ENCODE data around the gene TREH. TPM values are rescaled to one million over a fixed set of nuclear protein-coding genes. Genes with fewer than 3 reads are reported as not detected.

The TREH gene
- total RNA-seq, 1 donor from 2014 or later = not detected

- no peak overlapping the region for H3K27ac Mint-ChIP-seq (ENCODE audit: unreplicated experiment)
- Histone ChIP-seq H3K4me2 (ENCODE audit: low read length) (no peak overlapping the region), H3K27me3 (ENCODE audit: insufficient read depth, low read length) (peaks cover 13% of the 10 kb centered on the region), H2AFZ (ENCODE audit: low read depth, low read length) (no peak overlapping the region), H3K9me3 (ENCODE audit: insufficient read depth, low read depth, low read length) (no peaks in the 10 kb centered on the region), H3K27ac (ENCODE audit: low read depth, low read length) (no peak overlapping the region), H3K9ac (ENCODE audit: low read length) (no peak overlapping the region), H3K36me3 (ENCODE audit: insufficient read depth, low read length) (no peaks in the 10 kb centered on the region), H3K4me1 (ENCODE audit: insufficient read depth, low read length) (peaks cover 3% of the 10 kb centered on the region), H3K79me2 (ENCODE audit: insufficient read depth, low read length) (no peaks in the 10 kb centered on the region), H4K20me1 (ENCODE audit: insufficient read depth, low read length) (no peaks in the 10 kb centered on the region), H3K4me3 (ENCODE audit: insufficient read depth, low read depth, low read length) (no peak overlapping the region)
- no peak overlapping the region for H3K4me3 Mint-ChIP-seq (ENCODE audit: unreplicated experiment)
- H3K36me3 Mint-ChIP-seq (ENCODE audit: low read depth, unreplicated experiment) = no peaks in the 10 kb centered on the region
- DNase-seq (ENCODE audit: low read depth) = no peak
- H3K4me1 Mint-ChIP-seq (ENCODE audit: low read depth, unreplicated experiment) = no peaks in the 10 kb centered on the region
- FAIRE-seq = no peak
- no peak for TF ChIP-seq EZH2 (IDR thresholded peaks at IDR 0.05; ENCODE audit: insufficient read depth, low read length)
- TF ChIP-seq, protein P1, sequence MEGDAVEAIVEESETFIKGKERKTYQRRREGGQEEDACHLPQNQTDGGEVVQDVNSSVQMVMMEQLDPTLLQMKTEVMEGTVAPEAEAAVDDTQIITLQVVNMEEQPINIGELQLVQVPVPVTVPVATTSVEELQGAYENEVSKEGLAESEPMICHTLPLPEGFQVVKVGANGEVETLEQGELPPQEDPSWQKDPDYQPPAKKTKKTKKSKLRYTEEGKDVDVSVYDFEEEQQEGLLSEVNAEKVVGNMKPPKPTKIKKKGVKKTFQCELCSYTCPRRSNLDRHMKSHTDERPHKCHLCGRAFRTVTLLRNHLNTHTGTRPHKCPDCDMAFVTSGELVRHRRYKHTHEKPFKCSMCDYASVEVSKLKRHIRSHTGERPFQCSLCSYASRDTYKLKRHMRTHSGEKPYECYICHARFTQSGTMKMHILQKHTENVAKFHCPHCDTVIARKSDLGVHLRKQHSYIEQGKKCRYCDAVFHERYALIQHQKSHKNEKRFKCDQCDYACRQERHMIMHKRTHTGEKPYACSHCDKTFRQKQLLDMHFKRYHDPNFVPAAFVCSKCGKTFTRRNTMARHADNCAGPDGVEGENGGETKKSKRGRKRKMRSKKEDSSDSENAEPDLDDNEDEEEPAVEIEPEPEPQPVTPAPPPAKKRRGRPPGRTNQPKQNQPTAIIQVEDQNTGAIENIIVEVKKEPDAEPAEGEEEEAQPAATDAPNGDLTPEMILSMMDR (IDR thresholded peaks at IDR 0.05; ENCODE audit: insufficient read depth, low read depth, low read length) = no peak
- H3K27me3 Mint-ChIP-seq (ENCODE audit: low read depth, unreplicated experiment) = peaks cover 16% of the 10 kb centered on the region
- H3K9me3 Mint-ChIP-seq (ENCODE audit: unreplicated experiment) = peaks cover 4% of the 10 kb centered on the region
These were observed 28.8 kb upstream of the TREH start for GRCh38 chr11:118708296-118708695.

DNA sequence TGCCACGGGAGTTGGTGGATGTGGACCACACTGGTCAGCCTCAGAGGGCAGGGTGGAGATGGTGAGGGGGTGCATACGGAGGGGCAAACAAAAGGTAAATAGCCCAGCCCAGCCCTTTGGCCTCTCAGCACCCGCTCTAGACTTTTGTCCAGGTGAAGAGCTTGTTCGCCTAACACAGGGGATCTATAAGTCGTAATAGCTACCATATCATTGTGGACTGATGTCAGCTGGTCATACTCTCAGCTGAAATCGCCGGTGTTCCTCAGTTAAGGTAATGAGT is 27.0 kb upstream of the TREH start:
- FAIRE-seq (no peak), DNase-seq (ENCODE audit: low read depth) (no peak)
- Histone ChIP-seq H3K4me3 (ENCODE audit: insufficient read depth, low read depth, low read length) (no peak overlapping the region), H3K79me2 (ENCODE audit: insufficient read depth, low read length) (no peaks in the 10 kb centered on the region), H3K9ac (ENCODE audit: low read length) (no peak overlapping the region), H3K9me3 (ENCODE audit: insufficient read depth, low read depth, low read length) (no peaks in the 10 kb centered on the region), H3K4me1 (ENCODE audit: insufficient read depth, low read length) (peaks cover 3% of the 10 kb centered on the region), H2AFZ (ENCODE audit: low read depth, low read length) (no peak overlapping the region), H3K27ac (ENCODE audit: low read depth, low read length) (no peak overlapping the region), H3K27me3 (ENCODE audit: insufficient read depth, low read length) (peaks cover 11% of the 10 kb centered on the region), H3K36me3 (ENCODE audit: insufficient read depth, low read length) (no peaks in the 10 kb centered on the region), H3K4me2 (ENCODE audit: low read length) (no peak overlapping the region), H4K20me1 (ENCODE audit: insufficient read depth, low read length) (no peaks in the 10 kb centered on the region)
- H3K27me3 Mint-ChIP-seq (ENCODE audit: low read depth, unreplicated experiment) = peaks cover 16% of the 10 kb centered on the region
- H3K9me3 Mint-ChIP-seq (ENCODE audit: unreplicated experiment) = peaks cover 4% of the 10 kb centered on the region
- TF ChIP-seq EZH2 (IDR thresholded peaks at IDR 0.05; ENCODE audit: insufficient read depth, low read length) = no peak
- TF ChIP-seq, protein P1 (IDR thresholded peaks at IDR 0.05; ENCODE audit: insufficient read depth, low read depth, low read length) = no peak
- H3K36me3 Mint-ChIP-seq (ENCODE audit: low read depth, unreplicated experiment) = no peaks in the 10 kb centered on the region
- H3K4me3 Mint-ChIP-seq (ENCODE audit: unreplicated experiment) = no peak overlapping the region
- no peak overlapping the region for H3K27ac Mint-ChIP-seq (ENCODE audit: unreplicated experiment)
- H3K4me1 Mint-ChIP-seq (ENCODE audit: low read depth, unreplicated experiment) = no peaks in the 10 kb centered on the region

- Mint-ChIP-seq H3K36me3 (ENCODE audit: low read depth, unreplicated experiment) (no peaks in the 10 kb centered on the region), H3K27me3 (ENCODE audit: low read depth, unreplicated experiment) (peaks cover 16% of the 10 kb centered on the region), H3K27ac (ENCODE audit: unreplicated experiment) (no peak overlapping the region), H3K9me3 (ENCODE audit: unreplicated experiment) (peaks cover 4% of the 10 kb centered on the region), H3K4me1 (ENCODE audit: low read depth, unreplicated experiment) (no peaks in the 10 kb centered on the region), H3K4me3 (ENCODE audit: unreplicated experiment) (no peak overlapping the region)
- Histone ChIP-seq H4K20me1 (ENCODE audit: insufficient read depth, low read length) (no peaks in the 10 kb centered on the region), H3K27me3 (ENCODE audit: insufficient read depth, low read length) (peaks cover 11% of the 10 kb centered on the region), H3K79me2 (ENCODE audit: insufficient read depth, low read length) (no peaks in the 10 kb centered on the region), H3K27ac (ENCODE audit: low read depth, low read length) (no peak overlapping the region), H3K36me3 (ENCODE audit: insufficient read depth, low read length) (no peaks in the 10 kb centered on the region), H3K4me2 (ENCODE audit: low read length) (no peak overlapping the region), H3K4me1 (ENCODE audit: insufficient read depth, low read length) (peaks cover 3% of the 10 kb centered on the region), H3K9ac (ENCODE audit: low read length) (no peak overlapping the region), H3K9me3 (ENCODE audit: insufficient read depth, low read depth, low read length) (no peaks in the 10 kb centered on the region), H2AFZ (ENCODE audit: low read depth, low read length) (peak overlapping the region; percentile 10), H3K4me3 (ENCODE audit: insufficient read depth, low read depth, low read length) (no peak overlapping the region)
- DNase-seq (ENCODE audit: low read depth) = no peak
- FAIRE-seq = no peak
- TF ChIP-seq, protein P1 (IDR thresholded peaks at IDR 0.05; ENCODE audit: insufficient read depth, low read depth, low read length) = no peak
- TF ChIP-seq EZH2 (IDR thresholded peaks at IDR 0.05; ENCODE audit: insufficient read depth, low read length) = no peak
These were observed 26.5 kb upstream of the TREH start for GRCh38 chr11:118705791-118706545.
